ENCODE data around the gene FLNB. TPM values are rescaled to one million over a fixed set of nuclear protein-coding genes. Genes with fewer than 3 reads are reported as not detected.

FLNB gene
- total RNA-seq, 2 experiments from 2014 or later, result 33.3 to 37.9 TPM

- Mint-ChIP-seq H3K9me3 (no peaks in the 10 kb centered on the region), H3K4me3 (no peak overlapping the region), H3K27me3 (no peaks in the 10 kb centered on the region), H3K36me3 (ENCODE audit: low read depth) (peaks cover 19% of the 10 kb centered on the region), H3K4me1 (peaks cover 12% of the 10 kb centered on the region), H3K27ac (no peak overlapping the region)
- DNase-seq, result no peak
- ChIA-PET CTCF (interaction anchor here (0.6 to 1.0 kb wide), 2 partner anchors 11 to 154 kb away, joined by 3 to 4 read pairs; no protein-coding TSS in a partner anchor), POLR2A (no interaction called here)
Observed at GRCh38 chr3:58161435-58162398, 153.5 kb downstream of the FLNB start.

DNA sequence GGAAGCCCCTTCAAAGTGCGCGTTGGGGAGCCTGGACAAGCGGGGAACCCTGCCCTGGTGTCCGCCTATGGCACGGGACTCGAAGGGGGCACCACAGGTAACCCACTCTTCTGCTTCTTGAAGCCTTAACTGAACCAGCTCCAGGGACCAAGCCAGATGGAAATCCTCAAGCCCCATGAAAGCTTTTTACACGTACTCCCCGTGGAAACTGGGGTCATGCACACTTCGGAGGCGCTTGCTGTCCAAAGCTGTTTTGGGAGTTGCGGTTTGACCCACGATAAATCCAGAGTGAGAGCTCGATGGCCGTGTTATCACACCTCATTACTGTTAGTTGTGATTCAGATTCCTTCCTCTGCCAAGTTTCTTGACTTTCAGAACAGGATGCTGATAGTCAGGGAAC is 155.0 kb downstream of the FLNB start:
- H3K36me3 Mint-ChIP-seq (ENCODE audit: low read depth), result peaks cover 14% of the 10 kb centered on the region
- no peaks in the 10 kb centered on the region for H3K27me3 Mint-ChIP-seq
- H3K27ac Mint-ChIP-seq, result no peak overlapping the region
- ChIA-PET CTCF (interaction anchor here (1.3 kb wide), 1 partner anchor 14 kb away, joined by 6 read pairs; no protein-coding TSS in a partner anchor), POLR2A (no interaction called here)
- no peak for DNase-seq
- no peaks in the 10 kb centered on the region for H3K9me3 Mint-ChIP-seq
- H3K4me3 Mint-ChIP-seq, result no peak overlapping the region
- peaks cover 12% of the 10 kb centered on the region for H3K4me1 Mint-ChIP-seq

GRCh38 chr3:58164199-58164879 is 156.1 kb downstream of the FLNB start:
- Mint-ChIP-seq H3K27ac (no peak overlapping the region), H3K36me3 (ENCODE audit: low read depth) (peaks cover 16% of the 10 kb centered on the region), H3K27me3 (no peaks in the 10 kb centered on the region), H3K4me1 (peaks cover 12% of the 10 kb centered on the region), H3K9me3 (no peaks in the 10 kb centered on the region), H3K4me3 (no peak overlapping the region)
- ChIA-PET POLR2A (no interaction called here), CTCF (interaction anchor here (1.3 to 4.1 kb wide), 2 partner anchors 13 kb away, joined by 6 to 52 read pairs; no protein-coding TSS in a partner anchor)
- DNase-seq, result no peak

- Mint-ChIP-seq H3K4me1 (peaks cover 12% of the 10 kb centered on the region), H3K4me3 (no peak overlapping the region), H3K27me3 (no peaks in the 10 kb centered on the region), H3K9me3 (no peaks in the 10 kb centered on the region), H3K27ac (no peak overlapping the region), H3K36me3 (ENCODE audit: low read depth) (peaks cover 16% of the 10 kb centered on the region)
- POLR2A ChIA-PET, result no interaction called here
- DNase-seq, result no peak
- CTCF ChIA-PET, result interaction anchor here (0.6 to 4.1 kb wide), 6 partner anchors 7 to 314 kb away, joined by 3 to 52 read pairs (median 7); partner anchors contain the start of gene FLNB
Observed at GRCh38 chr3:58164906-58165821, 156.9 kb downstream of the FLNB start.

DNA sequence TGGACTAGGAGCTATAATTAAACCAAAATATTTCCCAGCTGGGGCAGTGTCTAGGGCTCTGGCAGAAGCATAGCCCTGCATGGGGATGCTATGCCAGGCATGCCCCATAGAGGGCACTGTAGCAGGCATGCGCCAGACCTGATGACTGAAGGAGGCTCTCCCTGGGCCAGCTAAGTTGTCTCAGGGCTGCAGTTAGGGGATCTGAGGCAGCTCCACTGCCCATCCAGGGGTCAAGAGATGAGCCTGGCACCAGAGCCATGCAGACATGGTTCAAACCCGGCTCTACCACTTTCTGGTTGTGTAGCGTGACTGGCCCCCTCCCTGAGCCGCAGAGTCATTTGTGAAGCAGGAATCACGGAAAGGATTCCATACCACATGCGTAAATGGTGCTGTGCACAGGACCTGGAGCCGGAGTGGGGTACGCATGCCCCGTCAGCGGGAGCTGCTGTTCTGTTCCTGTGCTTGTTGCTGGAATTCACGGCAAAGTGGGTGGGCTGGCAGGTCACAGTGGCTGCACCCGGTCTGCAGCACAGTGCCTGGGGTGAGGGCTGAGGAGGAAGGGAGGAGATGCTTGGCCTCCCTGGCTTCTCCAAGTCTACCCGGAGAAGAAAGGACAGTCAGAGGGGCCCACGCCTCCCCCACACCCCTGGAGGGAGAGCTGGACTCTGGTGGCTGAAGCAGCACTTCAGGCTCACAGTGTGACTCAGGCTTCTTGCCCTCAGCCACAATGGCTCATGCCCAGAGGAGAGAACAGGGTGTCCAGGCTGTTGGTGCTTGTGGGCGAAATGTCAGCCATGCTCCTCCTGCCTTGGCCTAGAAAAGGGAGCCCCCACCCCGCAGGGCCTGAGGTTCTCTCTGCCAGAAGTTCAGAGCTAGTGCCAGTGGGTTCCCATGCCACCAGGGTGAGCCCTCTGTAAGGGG is 159.5 kb downstream of the FLNB start:
- ChIA-PET CTCF (interaction anchor here (0.7 to 4.1 kb wide), 23 partner anchors 9 to 167 kb away, joined by 3 to 52 read pairs (median 4); partner anchors contain the start of genes FLNB, HTD2 and RPP14), POLR2A (interaction anchor here (1.7 kb wide), 1 partner anchor 11 kb away, joined by 3 read pairs; no protein-coding TSS in a partner anchor)
- no peaks in the 10 kb centered on the region for H3K9me3 Mint-ChIP-seq

DNA sequence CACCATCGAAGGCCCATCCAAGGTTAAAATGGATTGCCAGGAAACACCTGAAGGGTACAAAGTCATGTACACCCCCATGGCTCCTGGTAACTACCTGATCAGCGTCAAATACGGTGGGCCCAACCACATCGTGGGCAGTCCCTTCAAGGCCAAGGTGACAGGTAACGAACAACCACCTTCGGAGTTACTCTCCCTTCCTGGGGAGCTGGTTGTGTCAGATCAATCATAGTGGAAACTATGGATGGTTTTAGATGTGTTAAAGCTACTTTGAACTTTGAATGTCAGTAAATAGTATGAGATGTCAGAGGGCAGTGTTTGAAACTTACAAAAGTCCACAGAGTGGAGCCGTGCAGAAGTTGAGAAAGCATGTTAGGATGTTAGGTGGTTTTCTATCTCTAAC is 160.3 kb downstream of the FLNB start:
- ChIA-PET POLR2A (interaction anchor here (1.7 kb wide), 1 partner anchor 10 kb away, joined by 3 read pairs; no protein-coding TSS in a partner anchor), CTCF (interaction anchor here (0.7 to 4.1 kb wide), 4 partner anchors 9 to 159 kb away, joined by 3 to 52 read pairs (median 7); no protein-coding TSS in a partner anchor)
- Mint-ChIP-seq H3K4me3 (no peak overlapping the region), H3K27me3 (no peaks in the 10 kb centered on the region), H3K27ac (no peak overlapping the region), H3K36me3 (ENCODE audit: low read depth) (peaks cover 2% of the 10 kb centered on the region), H3K4me1 (no peaks in the 10 kb centered on the region), H3K9me3 (no peaks in the 10 kb centered on the region)
- DNase-seq, result no peak

More for the DNA sequence above, 159.5 kb downstream of the FLNB start:
- Mint-ChIP-seq H3K27me3 (no peaks in the 10 kb centered on the region), H3K36me3 (ENCODE audit: low read depth) (peaks cover 7% of the 10 kb centered on the region), H3K4me1 (no peaks in the 10 kb centered on the region), H3K27ac (no peak overlapping the region), H3K4me3 (no peak overlapping the region)
- peak; percentile 66 for DNase-seq

- DNase-seq, result no peak
- no peaks in the 10 kb centered on the region for H3K4me1 Mint-ChIP-seq
- POLR2A ChIA-PET, result no interaction called here
- H3K36me3 Mint-ChIP-seq (ENCODE audit: low read depth), result peaks cover 2% of the 10 kb centered on the region
- CTCF ChIA-PET, result no interaction called here
- no peak overlapping the region for H3K27ac Mint-ChIP-seq
- H3K9me3 Mint-ChIP-seq, result no peaks in the 10 kb centered on the region
- no peaks in the 10 kb centered on the region for H3K27me3 Mint-ChIP-seq
- no peak overlapping the region for H3K4me3 Mint-ChIP-seq
Observed at GRCh38 chr3:58169371-58169770, 161.1 kb downstream of the FLNB start.

- Mint-ChIP-seq H3K36me3 (ENCODE audit: low read depth) (peaks cover 2% of the 10 kb centered on the region), H3K4me3 (no peak overlapping the region), H3K27ac (no peak overlapping the region), H3K4me1 (no peaks in the 10 kb centered on the region), H3K27me3 (no peaks in the 10 kb centered on the region), H3K9me3 (no peaks in the 10 kb centered on the region)
- no peak for DNase-seq
- POLR2A ChIA-PET, result no interaction called here
- CTCF ChIA-PET, result no interaction called here
Observed at GRCh38 chr3:58170376-58170775, 162.2 kb downstream of the FLNB start.

- CTCF ChIA-PET, result interaction anchor here (1.6 kb wide), 1 partner anchor 163 kb away, joined by 7 read pairs; the partner anchor contains the start of gene FLNB
- H3K27ac Mint-ChIP-seq, result no peak overlapping the region
- no peak for DNase-seq
- POLR2A ChIA-PET, result no interaction called here
- no peak overlapping the region for H3K4me3 Mint-ChIP-seq
- peaks cover under 1% of the 10 kb centered on the region for H3K4me1 Mint-ChIP-seq
- no peaks in the 10 kb centered on the region for H3K9me3 Mint-ChIP-seq
- H3K36me3 Mint-ChIP-seq (ENCODE audit: low read depth), result peaks cover 2% of the 10 kb centered on the region
- no peaks in the 10 kb centered on the region for H3K27me3 Mint-ChIP-seq
Observed at GRCh38 chr3:58171126-58171525, 162.9 kb downstream of the FLNB start.

DNA sequence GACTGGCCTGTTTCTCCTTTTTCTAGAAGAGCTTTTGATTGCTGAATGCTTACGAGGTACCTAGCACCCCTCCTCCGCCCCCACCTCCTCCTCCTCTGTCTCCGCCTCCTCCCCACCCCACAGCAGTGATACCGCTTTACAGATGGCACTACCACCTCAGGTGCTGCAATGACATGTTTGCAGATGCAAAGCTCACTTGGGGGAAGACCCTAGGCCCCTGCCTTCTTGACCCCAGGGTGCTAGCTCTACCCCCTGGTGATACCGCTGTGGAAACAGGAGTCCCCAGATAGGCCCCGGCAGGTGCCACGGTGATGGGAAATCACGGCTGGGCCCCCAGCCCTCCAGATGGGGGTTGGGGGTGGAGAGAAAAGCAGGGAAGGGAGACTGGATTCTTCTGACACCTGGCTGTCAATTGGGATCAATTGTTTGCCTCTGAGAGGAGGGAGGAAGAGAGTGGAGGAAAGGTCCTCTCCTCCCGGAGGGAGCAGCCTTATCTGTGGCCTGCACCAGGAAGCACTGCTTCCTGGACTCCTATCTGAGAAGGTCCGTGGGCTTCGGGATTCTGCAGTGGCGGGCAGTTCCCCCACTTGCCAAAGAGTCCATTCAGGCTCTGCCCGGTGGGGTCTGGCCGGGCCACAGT is 164.9 kb downstream of the FLNB start:
- CTCF ChIA-PET, result interaction anchor here (0.6 to 1.3 kb wide), 6 partner anchors 8 to 211 kb away, joined by 3 to 4 read pairs (median 3); partner anchors contain the start of gene FLNB
- POLR2A ChIA-PET, result no interaction called here
- H3K27me3 Mint-ChIP-seq, result no peaks in the 10 kb centered on the region
- H3K4me1 Mint-ChIP-seq, result peaks cover 10% of the 10 kb centered on the region
- DNase-seq, result no peak
- H3K27ac Mint-ChIP-seq, result no peak overlapping the region
- peaks cover 2% of the 10 kb centered on the region for H3K36me3 Mint-ChIP-seq (ENCODE audit: low read depth)
- no peaks in the 10 kb centered on the region for H3K9me3 Mint-ChIP-seq
- H3K4me3 Mint-ChIP-seq, result no peak overlapping the region
